ENCODE data around the gene MMP23B. TPM values are rescaled to one million over a fixed set of nuclear protein-coding genes. Genes with fewer than 3 reads are reported as not detected.

Gene MMP23B
- total and polyA plus RNA-seq, 2 of the 8 experiments (the other 6 are each of a cell fraction or from before 2014, with no cell fraction given): 9.2 to 14.6 TPM

DNA sequence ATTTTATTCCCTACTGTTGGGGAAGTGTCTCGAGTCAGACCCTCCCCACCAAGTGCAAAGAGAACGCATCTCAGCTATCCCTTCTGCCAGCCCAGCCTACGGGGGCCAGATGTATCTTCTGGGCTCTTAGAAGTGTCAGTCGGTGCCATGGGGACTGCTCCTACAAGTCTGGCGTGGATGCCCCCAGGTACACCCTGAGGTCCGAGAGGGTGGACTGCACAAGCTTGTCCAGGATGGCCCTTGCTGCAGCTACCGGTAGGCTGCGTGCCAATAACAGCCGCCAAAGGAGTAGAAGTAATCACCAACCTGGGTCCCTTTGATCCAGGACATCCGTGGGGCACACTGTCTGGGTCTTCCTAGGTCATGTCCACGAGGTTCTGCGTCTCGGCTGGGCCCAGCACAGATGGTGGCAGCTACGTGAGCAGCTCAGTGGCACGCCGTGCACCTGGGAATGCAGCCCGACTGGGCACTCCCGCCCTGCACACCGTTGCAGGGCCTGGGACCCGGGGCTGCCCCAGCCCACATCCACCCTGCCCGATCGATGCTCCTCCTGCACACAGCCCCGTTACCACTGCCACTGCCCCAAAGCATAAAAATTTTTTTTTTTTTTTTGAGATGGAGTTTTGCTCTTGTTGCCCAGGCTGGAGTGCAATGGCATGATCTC lies 48.5 kb upstream of the MMP23B start:
- Histone ChIP-seq H3K4me3 (ENCODE audit: extremely low read depth in 1 of 4, insufficient read depth in 2 of 4, low read depth in 3 of 4, low read length in 4 of 4) (no peak overlapping the region), H3K79me2 (ENCODE audit: control insufficient read depth in 1 of 2, insufficient read depth in 2 of 2, low read length in 2 of 2) (no peaks in the 10 kb centered on the region), H3K27ac (ENCODE audit: low read depth, low read length) (no peak overlapping the region), H3K23ac (ENCODE audit: insufficient read length) (no peak overlapping the region), H3K4ac (replicated peaks; ENCODE audit: insufficient read length, low read depth, low read length) (no peak overlapping the region), H3K14ac (ENCODE audit: insufficient read length) (no peak overlapping the region), H2BK20ac (ENCODE audit: low read length) (no peak overlapping the region), H4K20me1 (replicated peaks in 1 of 2; ENCODE audit: control insufficient read depth in 1 of 2, insufficient read depth in 2 of 2, low read length in 2 of 2) (no peaks in the 10 kb centered on the region), H3K36me3 (ENCODE audit: control insufficient read depth in 2 of 4, insufficient read depth in 4 of 4, low read length in 3 of 4) (no peaks in the 10 kb centered on the region), H3K56ac (replicated peaks; ENCODE audit: insufficient read length, low read depth, low read length) (no peak overlapping the region), H2BK12ac (ENCODE audit: low read depth, low read length) (0 out of 2 replicates have a peak overlapping the region, but pooled peaks have one; percentile 17), H2BK120ac (replicated peaks; ENCODE audit: low read depth, low read length) (no peak overlapping the region), H3K23me2 (ENCODE audit: low read depth, low read length) (no peaks in the 10 kb centered on the region), H2BK15ac (ENCODE audit: low read length) (no peak overlapping the region), H3K79me1 (ENCODE audit: low read depth, low read length) (no peaks in the 10 kb centered on the region), H2AFZ (ENCODE audit: low read length) (no peak overlapping the region), H3K4me1 (replicated peaks in 1 of 4; ENCODE audit: control insufficient read depth in 3 of 4, insufficient read depth in 4 of 4, low read length in 3 of 4) (no peaks in the 10 kb centered on the region), H3K18ac (ENCODE audit: extremely low read depth, low read length) (no peak overlapping the region), H4K91ac (replicated peaks; ENCODE audit: insufficient read length, low read length) (no peak overlapping the region), H3K9me3 (ENCODE audit: insufficient read depth in 2 of 2, low read depth in 1 of 2, low read length in 1 of 2) (no peaks in the 10 kb centered on the region), H4K5ac (ENCODE audit: insufficient read length, low read depth, low read length) (no peak overlapping the region), H3K4me2 (ENCODE audit: insufficient read depth in 1 of 2, low read depth in 2 of 2, low read length in 2 of 2) (no peak overlapping the region), H4K8ac (ENCODE audit: extremely low read depth, insufficient read depth, low read length) (0 out of 2 replicates have a peak overlapping the region, but pooled peaks have one; percentile 25), H3K27me3 (replicated peaks in 1 of 4; ENCODE audit: control insufficient read depth in 3 of 4, extremely low read depth in 1 of 4, insufficient read depth in 3 of 4, low read length in 3 of 4) (no peaks in the 10 kb centered on the region; a peak in 1 of 7 replicates), H2AK5ac (ENCODE audit: low read depth, low read length) (no peak overlapping the region), H2BK5ac (ENCODE audit: low read depth, low read length) (no peak overlapping the region), H3K9ac (replicated peaks in 1 of 4; ENCODE audit: extremely low read depth in 1 of 4, low read depth in 3 of 4, low read length in 3 of 4) (no peak overlapping the region)
- WGBS, 2 experiments (ENCODE audit: extremely low coverage in 1 of 2, insufficient coverage in 1 of 2, insufficient read length in 1 of 2, insufficient replicate concordance in 2 of 2, low coverage in 1 of 2, low lambda C conversion rate in 2 of 2, missing lambda C conversion rate in 1 of 2): 84% methylated on average over 22 of the region's 23 CpGs; no CpG with 5 or more reads in 1 of the 2 experiments
- no peak for FAIRE-seq
- CTCF ChIA-PET (ENCODE audit: partially characterized antibody): interaction anchor here (0.7 to 1.6 kb wide), 4 partner anchors 14 to 36 kb away, joined by 3 to 5 read pairs (median 4); no protein-coding TSS in a partner anchor
- no peak for DNase-seq (ENCODE audit: low read depth in 1 of 2, low spot score in 2 of 2)
- POLR2A ChIA-PET (ENCODE audit: partially characterized antibody): interaction anchor here (1.3 kb wide), 1 partner anchor 15 kb away, joined by 3 read pairs; no protein-coding TSS in a partner anchor
- no peak for TF ChIP-seq CBX8 (IDR thresholded peaks at IDR 0.05; ENCODE audit: borderline replicate concordance, low read depth, low read length)
- no peak for TF ChIP-seq RNF2 (IDR thresholded peaks at IDR 0.05; ENCODE audit: borderline replicate concordance, low read depth, low read length, missing control alignments, poor library complexity, severe bottlenecking)
- TF ChIP-seq EP300 (IDR thresholded peaks at IDR 0.05; ENCODE audit: borderline replicate concordance in 1 of 2, low read depth in 2 of 2, low read length in 2 of 2): no peak
- TF ChIP-seq GABPA (IDR thresholded peaks at IDR 0.05; ENCODE audit: borderline replicate concordance, insufficient read depth, low read length): no peak
- TF ChIP-seq NANOG (IDR thresholded peaks at IDR 0.05; ENCODE audit: insufficient read depth, low read depth, low read length, poor library complexity, severe bottlenecking): no peak
- no peak for TF ChIP-seq EGR1 (IDR thresholded peaks at IDR 0.05; ENCODE audit: borderline replicate concordance, low read depth, low read length)
- no peak for TF ChIP-seq RXRA (IDR thresholded peaks at IDR 0.05; ENCODE audit: insufficient read depth, low read depth, low read length)
- TF ChIP-seq EZH2 (IDR thresholded peaks at IDR 0.05; ENCODE audit: low read depth, low read length, severe bottlenecking): no peak
- TF ChIP-seq CTBP2 (IDR thresholded peaks at IDR 0.05; ENCODE audit: borderline replicate concordance, insufficient read depth, insufficient read length, low read length): no peak
- no peak for TF ChIP-seq SAP30 (IDR thresholded peaks at IDR 0.05; ENCODE audit: insufficient read depth, insufficient replicate concordance, low read length)
- no peak for TF ChIP-seq TCF12 (IDR thresholded peaks at IDR 0.05; ENCODE audit: low read depth, low read length)
